HCT116 (cell line): ENCODE data around the gene TEX10. TPM values are rescaled to one million over a fixed set of nuclear protein-coding genes. Genes with fewer than 3 reads are reported as not detected.

Experiments used
- ATAC-seq: fragments of 200-7000 bp; cut with Tn5 transposase; 2 replicates; pipeline ENCODE4 v1.9.1; 2020; ENCODE audit warnings: mild to moderate bottlenecking, moderate library complexity
- BruUV-seq: library from RNA; stranded (reverse); fragments of 400-500 nt; replicated peaks from 2 replicates; lab custom pipeline; 2021; lab: Mats Ljungman, UMichigan
- CTCF ChIA-PET: fragments of 300-600 bp; sonication (Branson Sonifier 250); formaldehyde crosslinking; loops from one replicate; lab custom pipeline; 2021; ENCODE audit warnings: antibody characterized with exemption; lab: Charles Lee
- POLR2A ChIA-PET: fragments of 300-600, 350-600 bp; sonication (Branson Sonifier 250); formaldehyde crosslinking; loops from one replicate; lab custom pipeline; 2021; ENCODE audit warnings: antibody characterized with exemption; lab: Charles Lee
- RAD21 ChIA-PET, 2 experiments: fragments of 300-600 bp; sonication (Branson Sonifier 250); formaldehyde crosslinking; loops; one replicate each; lab custom pipeline; 2023; ENCODE audit warnings: low total read pairs in 2 of 2; ENCODE audit not compliant: uncharacterized antibody in 2 of 2, unreplicated experiment in 2 of 2, low non-redundant PET in 1 of 2; lab: Charles Lee
- DNase-seq: peaks from one replicate; pipeline ENCODE4 v3.0.0-alpha.2; 2010; ENCODE audit warnings: low read depth, low spot score
- H2AFZ ChIP-seq: fragments of 200-600 bp; shearing (Covaris generic), sonication (generic); 2 replicates; pipeline ENCODE4 v1.6.1; 2017; ENCODE audit warnings: low read depth, mixed run types, mixed read lengths, antibody characterized with exemption, low read length; ENCODE audit not compliant: poor library complexity, severe bottlenecking
- H3K27ac ChIP-seq: 2 replicates; pipeline ENCODE4 v1.5.1; 2012; ENCODE audit warnings: low read depth, low read length
- H3K27me3 ChIP-seq: fragments of 200-600 bp; sonication (generic); 2 replicates; pipeline ENCODE4 v1.6.1; 2016; ENCODE audit warnings: mixed run types, low read length, mixed read lengths; ENCODE audit not compliant: insufficient read depth
- H3K36me3 ChIP-seq, 2 experiments: fragments of 200-500 bp in 1 of 2; fragments of 200-600 bp in 1 of 2; sonication (Bioruptor generic) in 1 of 2; sonication (generic) in 1 of 2; 2 replicates each; pipeline versions ENCODE4 v1.5.1 to v1.6.1; 2014 to 2016; ENCODE audit warnings: low read length in 2 of 2, inconsistent platforms in 1 of 2, mixed read lengths in 1 of 2, mixed run types in 1 of 2; ENCODE audit not compliant: insufficient read depth in 2 of 2, control insufficient read depth in 1 of 2
- H3K4me1 ChIP-seq, 2 experiments: fragments of 200-600 bp in 1 of 2; sonication (generic) in 1 of 2; 2 replicates each; pipeline versions ENCODE4 v1.5.1 to v1.6.1; 2012 to 2017; ENCODE audit warnings: low read length in 2 of 2, inconsistent platforms in 1 of 2, mild to moderate bottlenecking in 1 of 2, mixed read lengths in 1 of 2, mixed run types in 1 of 2, moderate library complexity in 1 of 2; ENCODE audit not compliant: insufficient read depth in 2 of 2, control insufficient read depth in 1 of 2
- H3K4me2 ChIP-seq: fragments of 200-600 bp; sonication (generic); 2 replicates; pipeline ENCODE4 v1.6.1; 2017; ENCODE audit warnings: mixed run types, low read length, mixed read lengths
- H3K4me3 ChIP-seq, 2 experiments: fragments of 200-600 bp in 1 of 2; sonication (generic) in 1 of 2; replicated peaks in 1 of 2; 2 replicates each; pipeline ENCODE4 v1.5.1; 2011 to 2016; ENCODE audit warnings: low read length in 2 of 2, control low read depth in 1 of 2, low read depth in 1 of 2, mild to moderate bottlenecking in 1 of 2, mixed read lengths in 1 of 2, mixed run types in 1 of 2
- H3K79me2 ChIP-seq: fragments of 200-600 bp; sonication (generic); 2 replicates; pipeline ENCODE4 v1.6.1; 2017; ENCODE audit warnings: mild to moderate bottlenecking, mixed run types, low read length, moderate library complexity, mixed read lengths; ENCODE audit not compliant: insufficient read depth
- H3K9ac ChIP-seq: fragments of 200-600 bp; sonication (generic); 2 replicates; pipeline ENCODE4 v1.6.1; 2016; ENCODE audit warnings: low read length, mixed read lengths
- H3K9me2 ChIP-seq: fragments of 200-600 bp; sonication (generic), shearing (Covaris generic); 2 replicates; pipeline ENCODE4 v1.6.1; 2017; ENCODE audit warnings: mixed run types, mild to moderate bottlenecking, moderate library complexity; ENCODE audit not compliant: insufficient read depth
- H3K9me3 ChIP-seq, 2 experiments: fragments of 200-500 bp in 1 of 2; fragments of 200-600 bp in 1 of 2; sonication (Bioruptor generic) in 1 of 2; sonication (generic) in 1 of 2; 2 replicates each; pipeline ENCODE4 v1.6.1; 2014 to 2017; ENCODE audit warnings: low read length in 2 of 2, mixed read lengths in 2 of 2, inconsistent platforms in 1 of 2, low read depth in 1 of 2, mild to moderate bottlenecking in 1 of 2, mixed run types in 1 of 2, moderate library complexity in 1 of 2; ENCODE audit not compliant: control insufficient read depth in 1 of 2, insufficient read depth in 1 of 2
- H4K20me1 ChIP-seq: fragments of 200-600 bp; sonication (generic), shearing (Covaris generic); 2 replicates; pipeline ENCODE4 v1.6.1; 2017; ENCODE audit warnings: mixed run types, mild to moderate bottlenecking, moderate library complexity; ENCODE audit not compliant: insufficient read depth
- CBX3 ChIP-seq: IDR thresholded peaks from 2 replicates; pipeline ENCODE4 v1.6.1; 2012; ENCODE audit warnings: low read depth
- CEBPB ChIP-seq: IDR thresholded peaks from 2 replicates; pipeline ENCODE4 v1.6.1; 2012; ENCODE audit warnings: low read depth
- ELF1 ChIP-seq: IDR thresholded peaks from 2 replicates; pipeline ENCODE4 v1.6.1; 2012; ENCODE audit warnings: low read depth, borderline replicate concordance
- EZH2 ChIP-seq: fragments of 200-600 bp; sonication (generic); IDR thresholded peaks from 2 replicates; pipeline ENCODE4 v1.6.1; 2017; ENCODE audit warnings: antibody characterized with exemption, mixed run types
- FOSL1 ChIP-seq: IDR thresholded peaks from 2 replicates; pipeline ENCODE4 v1.6.1; 2012; ENCODE audit warnings: low read depth
- JUND ChIP-seq: IDR thresholded peaks from 2 replicates; pipeline ENCODE4 v1.6.1; 2012
- POLR2AphosphoS5 ChIP-seq: IDR thresholded peaks from 2 replicates; pipeline ENCODE4 v1.6.1; 2011; ENCODE audit warnings: mild to moderate bottlenecking, low read depth, low read length, moderate library complexity
- RAD21 ChIP-seq: IDR thresholded peaks from 2 replicates; pipeline ENCODE4 v1.6.1; 2012; ENCODE audit warnings: low read depth, mild to moderate bottlenecking
- ZFX ChIP-seq: fragments of 450-650 bp; IDR thresholded peaks from 2 replicates; pipeline ENCODE4 v1.6.1; 2017
- ZNF274 ChIP-seq: fragments of 200-500 bp; sonication (Bioruptor generic); IDR thresholded peaks from 2 replicates; pipeline ENCODE4 v1.6.1; 2014; ENCODE audit warnings: mild to moderate bottlenecking, low read depth, low read length, inconsistent platforms
- intact Hi-C: fragments of 100-400 bp; cut with micrococcal nuclease; formaldehyde crosslinking; loops from 2 replicates; pipeline ENCODE4 v1.10.0; 2022
- total RNA-seq: library from RNA; stranded (reverse); gene quantifications from one replicate; pipeline ENCODE4 v1.2.1, GENCODE V29; 2021; ENCODE audit not compliant: unreplicated experiment
- TF ChIP-seq, protein P1 (sequence below): IDR thresholded peaks from 2 replicates; pipeline ENCODE4 v1.6.1; 2012
- TF ChIP-seq, protein P2 (sequence below): IDR thresholded peaks from 2 replicates; pipeline ENCODE4 v1.6.1; 2012
- TF ChIP-seq, protein P3 (sequence below), 3 experiments: fragments of 200-600 bp in 1 of 3; sonication (generic) in 1 of 3; IDR thresholded peaks in 2 of 3; conservative IDR thresholded peaks in 1 of 3; 2 replicates each; pipeline ENCODE4 v1.5.1; 2012 to 2017; ENCODE audit warnings: low read depth in 2 of 3, low read length in 2 of 3, antibody characterized with exemption in 1 of 3, borderline replicate concordance in 1 of 3, control low read depth in 1 of 3, mild to moderate bottlenecking in 1 of 3, mixed read lengths in 1 of 3, mixed run types in 1 of 3, moderate library complexity in 1 of 3; ENCODE audit not compliant: insufficient read depth in 1 of 3

TEX10 gene
- total RNA-seq, 1 experiment from 2014 or later = 53.0 TPM

DNA sequence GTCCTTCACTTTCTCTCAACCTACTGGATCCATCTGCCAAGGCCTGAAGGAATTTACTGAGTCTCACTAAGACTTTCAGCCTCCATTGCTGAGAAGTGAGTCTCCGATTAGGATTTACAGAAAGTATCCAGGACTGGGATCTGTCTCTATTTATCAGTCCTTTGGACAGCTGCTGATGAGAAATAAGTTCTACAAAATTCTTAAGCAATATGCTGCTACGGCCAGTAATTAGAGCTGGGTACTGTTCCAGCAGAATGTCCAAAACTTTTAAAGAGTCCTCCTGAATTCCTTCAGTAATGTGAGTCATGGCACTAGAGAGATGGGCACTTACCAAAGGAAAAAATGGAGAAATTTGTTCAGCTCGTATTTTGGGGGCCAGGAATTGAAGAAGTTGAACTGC is 5.9 kb downstream of the TEX10 start:
- Histone ChIP-seq H2AFZ (no peak overlapping the region), H3K4me2 (no peak overlapping the region), H3K9ac (no peak overlapping the region), H4K20me1 (peaks cover 23% of the 10 kb centered on the region), H3K79me2 (peaks cover 99% of the 10 kb centered on the region), H3K9me3 (no peaks in the 10 kb centered on the region), H3K4me1 (peaks cover 0 to 16% of the 10 kb centered on the region in 2 experiments; a peak in 1 of 4 replicates), H3K27me3 (no peaks in the 10 kb centered on the region), H3K36me3 (peaks cover 20 to 35% of the 10 kb centered on the region in 2 experiments), H3K27ac (no peak overlapping the region), H3K4me3 (no peak overlapping the region), H3K9me2 (no peaks in the 10 kb centered on the region)
- ChIA-PET POLR2A (no interaction called here), RAD21 (no interaction called here), CTCF (no interaction called here)
- intact Hi-C loops = no loop called here
- ATAC-seq = no peak
- DNase-seq = no peak
- no peak for TF ChIP-seq POLR2AphosphoS5
- TF ChIP-seq, protein P1, sequence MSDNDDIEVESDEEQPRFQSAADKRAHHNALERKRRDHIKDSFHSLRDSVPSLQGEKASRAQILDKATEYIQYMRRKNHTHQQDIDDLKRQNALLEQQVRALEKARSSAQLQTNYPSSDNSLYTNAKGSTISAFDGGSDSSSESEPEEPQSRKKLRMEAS = no peak
- TF ChIP-seq ELF1 = no peak
- TF ChIP-seq JUND = no peak
- no peak for TF ChIP-seq CEBPB
- no peak for TF ChIP-seq EZH2
- TF ChIP-seq FOSL1 = no peak
- TF ChIP-seq ZFX = no peak
- no peak for TF ChIP-seq RAD21
- TF ChIP-seq ZNF274 = no peak
- TF ChIP-seq, protein P2, sequence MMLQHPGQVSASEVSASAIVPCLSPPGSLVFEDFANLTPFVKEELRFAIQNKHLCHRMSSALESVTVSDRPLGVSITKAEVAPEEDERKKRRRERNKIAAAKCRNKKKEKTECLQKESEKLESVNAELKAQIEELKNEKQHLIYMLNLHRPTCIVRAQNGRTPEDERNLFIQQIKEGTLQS = no peak
- TF ChIP-seq CBX3 = no peak
- TF ChIP-seq, protein P3, sequence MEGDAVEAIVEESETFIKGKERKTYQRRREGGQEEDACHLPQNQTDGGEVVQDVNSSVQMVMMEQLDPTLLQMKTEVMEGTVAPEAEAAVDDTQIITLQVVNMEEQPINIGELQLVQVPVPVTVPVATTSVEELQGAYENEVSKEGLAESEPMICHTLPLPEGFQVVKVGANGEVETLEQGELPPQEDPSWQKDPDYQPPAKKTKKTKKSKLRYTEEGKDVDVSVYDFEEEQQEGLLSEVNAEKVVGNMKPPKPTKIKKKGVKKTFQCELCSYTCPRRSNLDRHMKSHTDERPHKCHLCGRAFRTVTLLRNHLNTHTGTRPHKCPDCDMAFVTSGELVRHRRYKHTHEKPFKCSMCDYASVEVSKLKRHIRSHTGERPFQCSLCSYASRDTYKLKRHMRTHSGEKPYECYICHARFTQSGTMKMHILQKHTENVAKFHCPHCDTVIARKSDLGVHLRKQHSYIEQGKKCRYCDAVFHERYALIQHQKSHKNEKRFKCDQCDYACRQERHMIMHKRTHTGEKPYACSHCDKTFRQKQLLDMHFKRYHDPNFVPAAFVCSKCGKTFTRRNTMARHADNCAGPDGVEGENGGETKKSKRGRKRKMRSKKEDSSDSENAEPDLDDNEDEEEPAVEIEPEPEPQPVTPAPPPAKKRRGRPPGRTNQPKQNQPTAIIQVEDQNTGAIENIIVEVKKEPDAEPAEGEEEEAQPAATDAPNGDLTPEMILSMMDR (IDR thresholded peaks at IDR 0.05 in 2 of 3, conservative IDR thresholded peaks at IDR 0.05 in 1 of 3; ENCODE audit: borderline replicate concordance in 1 of 3, insufficient read depth in 1 of 3, low read depth in 2 of 3, low read length in 2 of 3) = no peak
- no TSS peak for BruUV-seq
